Kidney epithelial cell (primary cell): ENCODE data around the gene STK4. TPM values are rescaled to one million over a fixed set of nuclear protein-coding genes. Genes with fewer than 3 reads are reported as not detected.
"Not testable (repeated sequence)": the region's sequence is repeated elsewhere in the genome, so short reads cannot be mapped to it uniquely, and the experiment has no call there.

Experiments used
- DNase-seq: peaks from one replicate; pipeline ENCODE4 v3.0.0-alpha.2; 2010; ENCODE audit warnings: low read depth
- H3K27me3 ChIP-seq: 2 replicates; pipeline ENCODE4 v1.6.0; 2011; ENCODE audit warnings: low read length; ENCODE audit not compliant: control insufficient read depth, insufficient read depth
- H3K36me3 ChIP-seq: 2 replicates; pipeline ENCODE4 v1.5.1; 2011; ENCODE audit warnings: low read length; ENCODE audit not compliant: control insufficient read depth, insufficient read depth
- H3K4me3 ChIP-seq: 2 replicates; pipeline ENCODE4 v1.5.1; 2011; ENCODE audit warnings: low read depth, mild to moderate bottlenecking, control low read depth, low read length
- CTCF ChIP-seq: IDR thresholded peaks from 2 replicates; pipeline ENCODE4 v1.5.1; 2011; ENCODE audit warnings: mild to moderate bottlenecking, moderate library complexity, low read length, control low read depth, inconsistent platforms; ENCODE audit not compliant: insufficient read depth, poor library complexity, severe bottlenecking
- total RNA-seq: library from RNA; depleted of rRNA; stranded (reverse); fragments of >200 nt; gene quantifications from 2 replicates; pipeline ENCODE4 v1.2.3, GENCODE V29; 2015

STK4 gene
- total RNA-seq, 1 donor from 2014 or later: 27.1 TPM

GRCh38 chr20:45061244-45061643 lies 94.9 kb downstream of the STK4 start:
- H3K4me3 ChIP-seq: no peak overlapping the region
- TF ChIP-seq CTCF: no peak
- H3K36me3 ChIP-seq: no peaks in the 10 kb centered on the region
- no peaks in the 10 kb centered on the region for H3K27me3 ChIP-seq
- peak; percentile 82 for DNase-seq

- not testable (repeated sequence) for H3K36me3 ChIP-seq, DNase-seq, H3K4me3 ChIP-seq
Measured at GRCh38 chr20:45063107-45063506, 96.8 kb downstream of the STK4 start.

GRCh38 chr20:45064812-45065211 lies 98.5 kb downstream of the STK4 start:
- no peak for DNase-seq
- no peak for TF ChIP-seq CTCF
- Histone ChIP-seq H3K36me3 (no peaks in the 10 kb centered on the region), H3K4me3 (no peak overlapping the region), H3K27me3 (no peaks in the 10 kb centered on the region)

More at GRCh38 chr20:45063107-45063506, 96.8 kb downstream of the STK4 start:
- H3K27me3 ChIP-seq: not testable (repeated sequence)

- Histone ChIP-seq H3K4me3 (no peak overlapping the region), H3K36me3 (no peaks in the 10 kb centered on the region), H3K27me3 (no peaks in the 10 kb centered on the region)
- DNase-seq: no peak
- TF ChIP-seq CTCF: no peak
Measured at GRCh38 chr20:45066372-45066771, 100.1 kb downstream of the STK4 start.

- Histone ChIP-seq H3K36me3 (no peaks in the 10 kb centered on the region), H3K27me3 (no peaks in the 10 kb centered on the region), H3K4me3 (no peak overlapping the region)
- no peak for DNase-seq
- TF ChIP-seq CTCF: no peak
Measured at GRCh38 chr20:45067087-45067486, 100.8 kb downstream of the STK4 start.

GRCh38 chr20:45067558-45067957 lies 101.2 kb downstream of the STK4 start:
- H3K36me3 ChIP-seq: no peaks in the 10 kb centered on the region
- TF ChIP-seq CTCF: no peak
- DNase-seq: no peak

More at GRCh38 chr20:45067558-45067957, 101.2 kb downstream of the STK4 start:
- Histone ChIP-seq H3K27me3 (no peaks in the 10 kb centered on the region), H3K4me3 (no peak overlapping the region)
